K562 (cell line): ENCODE results near the gene DIP2C. TPM values are rescaled to one million over a fixed set of nuclear protein-coding genes. Genes with fewer than 3 reads are reported as not detected.

Experiments used
- ATF1 ChIP-seq, 2 experiments: fragments of 450-650 bp in 1 of 2; IDR thresholded peaks; 2 replicates each; pipeline ENCODE4 v1.6.1; 2016; ENCODE audit warnings: missing compliant biosample characterization in 1 of 2, missing genetic modification characterization in 1 of 2
- polyA plus RNA-seq, 8 experiments: library from polyadenylated mRNA; depleted of rRNA in 4 of 8; stranded (reverse) in 5 of 8; unstranded in 3 of 8; fragments of >200 nt; fragmentation: Nextera tagmentation in 2 of 8; fragmentation: Illumina TruSeq in 1 of 8; extraction: Ambion mirVana in 2 of 8; extraction: Trizol in 1 of 8; gene quantifications; 2 replicates each; pipeline versions ENCODE4 v1.2.1 to v1.2.3, GENCODE V29; 2011 to 2014; ENCODE audit warnings: inconsistent platforms in 1 of 8, missing spikeins in 1 of 8
- total RNA-seq, 7 experiments: library from RNA; depleted of rRNA in 6 of 7; stranded (reverse); fragments of >200 nt in 6 of 7; fragmentation: Illumina TruSeq in 2 of 7; extraction: Trizol in 2 of 7; gene quantifications; 2 replicates each; pipeline versions ENCODE4 v1.2.1 to v1.2.3, GENCODE V29; 2011 to 2021; ENCODE audit warnings: low replicate concordance in 1 of 7
- TF ChIP-seq, protein P1 (sequence below): fragments of 200-600 bp; sonication (generic); IDR thresholded peaks from one replicate; pipeline ENCODE4 v1.6.1; 2012; ENCODE audit warnings: mild to moderate bottlenecking, low read depth, low read length, inconsistent platforms
- TF ChIP-seq, protein P2 (sequence below), 2 experiments: fragments of 450-650 bp in 1 of 2; sonication (generic) in 1 of 2; formaldehyde crosslinking in 1 of 2; IDR thresholded peaks; 2 replicates each; pipeline versions ENCODE4 v1.7.1 to v1.9.0; 2016 to 2022; ENCODE audit warnings: inconsistent platforms in 1 of 2, mild to moderate bottlenecking in 1 of 2, missing genetic modification reagents in 1 of 2
- TF ChIP-seq, protein P3 (sequence below): fragments of 450-650 bp; formaldehyde crosslinking; IDR thresholded peaks from 2 replicates; pipeline ENCODE4 v1.4.0; 2020; ENCODE audit warnings: mild to moderate bottlenecking

DIP2C gene
- total and polyA plus RNA-seq, 9 of the 15 experiments (the other 6 are each of a cell fraction or from before 2014, with no cell fraction given), result 0.01 TPM; not detected in 8

DNA sequence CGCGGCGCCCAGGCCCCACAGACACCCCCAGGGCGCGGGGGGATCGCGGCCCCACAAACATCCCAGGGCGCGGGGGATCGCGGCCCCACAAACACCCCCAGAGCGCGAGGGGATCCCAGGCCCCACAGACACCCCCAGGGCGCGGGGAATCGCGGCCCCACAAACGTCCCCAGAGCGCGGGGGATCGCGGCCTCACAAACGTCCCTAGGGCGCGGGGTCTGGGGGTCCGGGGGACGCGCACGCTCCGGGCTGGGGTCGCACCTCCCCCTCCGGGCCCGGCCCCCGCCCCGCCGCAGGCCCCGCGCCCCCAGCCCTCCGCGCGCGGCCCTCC, 382 bp downstream of the DIP2C start (continued):
- TF ChIP-seq, protein P1, sequence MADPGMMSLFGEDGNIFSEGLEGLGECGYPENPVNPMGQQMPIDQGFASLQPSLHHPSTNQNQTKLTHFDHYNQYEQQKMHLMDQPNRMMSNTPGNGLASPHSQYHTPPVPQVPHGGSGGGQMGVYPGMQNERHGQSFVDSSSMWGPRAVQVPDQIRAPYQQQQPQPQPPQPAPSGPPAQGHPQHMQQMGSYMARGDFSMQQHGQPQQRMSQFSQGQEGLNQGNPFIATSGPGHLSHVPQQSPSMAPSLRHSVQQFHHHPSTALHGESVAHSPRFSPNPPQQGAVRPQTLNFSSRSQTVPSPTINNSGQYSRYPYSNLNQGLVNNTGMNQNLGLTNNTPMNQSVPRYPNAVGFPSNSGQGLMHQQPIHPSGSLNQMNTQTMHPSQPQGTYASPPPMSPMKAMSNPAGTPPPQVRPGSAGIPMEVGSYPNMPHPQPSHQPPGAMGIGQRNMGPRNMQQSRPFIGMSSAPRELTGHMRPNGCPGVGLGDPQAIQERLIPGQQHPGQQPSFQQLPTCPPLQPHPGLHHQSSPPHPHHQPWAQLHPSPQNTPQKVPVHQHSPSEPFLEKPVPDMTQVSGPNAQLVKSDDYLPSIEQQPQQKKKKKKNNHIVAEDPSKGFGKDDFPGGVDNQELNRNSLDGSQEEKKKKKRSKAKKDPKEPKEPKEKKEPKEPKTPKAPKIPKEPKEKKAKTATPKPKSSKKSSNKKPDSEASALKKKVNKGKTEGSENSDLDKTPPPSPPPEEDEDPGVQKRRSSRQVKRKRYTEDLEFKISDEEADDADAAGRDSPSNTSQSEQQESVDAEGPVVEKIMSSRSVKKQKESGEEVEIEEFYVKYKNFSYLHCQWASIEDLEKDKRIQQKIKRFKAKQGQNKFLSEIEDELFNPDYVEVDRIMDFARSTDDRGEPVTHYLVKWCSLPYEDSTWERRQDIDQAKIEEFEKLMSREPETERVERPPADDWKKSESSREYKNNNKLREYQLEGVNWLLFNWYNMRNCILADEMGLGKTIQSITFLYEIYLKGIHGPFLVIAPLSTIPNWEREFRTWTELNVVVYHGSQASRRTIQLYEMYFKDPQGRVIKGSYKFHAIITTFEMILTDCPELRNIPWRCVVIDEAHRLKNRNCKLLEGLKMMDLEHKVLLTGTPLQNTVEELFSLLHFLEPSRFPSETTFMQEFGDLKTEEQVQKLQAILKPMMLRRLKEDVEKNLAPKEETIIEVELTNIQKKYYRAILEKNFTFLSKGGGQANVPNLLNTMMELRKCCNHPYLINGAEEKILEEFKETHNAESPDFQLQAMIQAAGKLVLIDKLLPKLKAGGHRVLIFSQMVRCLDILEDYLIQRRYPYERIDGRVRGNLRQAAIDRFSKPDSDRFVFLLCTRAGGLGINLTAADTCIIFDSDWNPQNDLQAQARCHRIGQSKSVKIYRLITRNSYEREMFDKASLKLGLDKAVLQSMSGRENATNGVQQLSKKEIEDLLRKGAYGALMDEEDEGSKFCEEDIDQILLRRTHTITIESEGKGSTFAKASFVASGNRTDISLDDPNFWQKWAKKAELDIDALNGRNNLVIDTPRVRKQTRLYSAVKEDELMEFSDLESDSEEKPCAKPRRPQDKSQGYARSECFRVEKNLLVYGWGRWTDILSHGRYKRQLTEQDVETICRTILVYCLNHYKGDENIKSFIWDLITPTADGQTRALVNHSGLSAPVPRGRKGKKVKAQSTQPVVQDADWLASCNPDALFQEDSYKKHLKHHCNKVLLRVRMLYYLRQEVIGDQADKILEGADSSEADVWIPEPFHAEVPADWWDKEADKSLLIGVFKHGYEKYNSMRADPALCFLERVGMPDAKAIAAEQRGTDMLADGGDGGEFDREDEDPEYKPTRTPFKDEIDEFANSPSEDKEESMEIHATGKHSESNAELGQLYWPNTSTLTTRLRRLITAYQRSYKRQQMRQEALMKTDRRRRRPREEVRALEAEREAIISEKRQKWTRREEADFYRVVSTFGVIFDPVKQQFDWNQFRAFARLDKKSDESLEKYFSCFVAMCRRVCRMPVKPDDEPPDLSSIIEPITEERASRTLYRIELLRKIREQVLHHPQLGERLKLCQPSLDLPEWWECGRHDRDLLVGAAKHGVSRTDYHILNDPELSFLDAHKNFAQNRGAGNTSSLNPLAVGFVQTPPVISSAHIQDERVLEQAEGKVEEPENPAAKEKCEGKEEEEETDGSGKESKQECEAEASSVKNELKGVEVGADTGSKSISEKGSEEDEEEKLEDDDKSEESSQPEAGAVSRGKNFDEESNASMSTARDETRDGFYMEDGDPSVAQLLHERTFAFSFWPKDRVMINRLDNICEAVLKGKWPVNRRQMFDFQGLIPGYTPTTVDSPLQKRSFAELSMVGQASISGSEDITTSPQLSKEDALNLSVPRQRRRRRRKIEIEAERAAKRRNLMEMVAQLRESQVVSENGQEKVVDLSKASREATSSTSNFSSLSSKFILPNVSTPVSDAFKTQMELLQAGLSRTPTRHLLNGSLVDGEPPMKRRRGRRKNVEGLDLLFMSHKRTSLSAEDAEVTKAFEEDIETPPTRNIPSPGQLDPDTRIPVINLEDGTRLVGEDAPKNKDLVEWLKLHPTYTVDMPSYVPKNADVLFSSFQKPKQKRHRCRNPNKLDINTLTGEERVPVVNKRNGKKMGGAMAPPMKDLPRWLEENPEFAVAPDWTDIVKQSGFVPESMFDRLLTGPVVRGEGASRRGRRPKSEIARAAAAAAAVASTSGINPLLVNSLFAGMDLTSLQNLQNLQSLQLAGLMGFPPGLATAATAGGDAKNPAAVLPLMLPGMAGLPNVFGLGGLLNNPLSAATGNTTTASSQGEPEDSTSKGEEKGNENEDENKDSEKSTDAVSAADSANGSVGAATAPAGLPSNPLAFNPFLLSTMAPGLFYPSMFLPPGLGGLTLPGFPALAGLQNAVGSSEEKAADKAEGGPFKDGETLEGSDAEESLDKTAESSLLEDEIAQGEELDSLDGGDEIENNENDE, result no peak
- TF ChIP-seq, protein P2, sequence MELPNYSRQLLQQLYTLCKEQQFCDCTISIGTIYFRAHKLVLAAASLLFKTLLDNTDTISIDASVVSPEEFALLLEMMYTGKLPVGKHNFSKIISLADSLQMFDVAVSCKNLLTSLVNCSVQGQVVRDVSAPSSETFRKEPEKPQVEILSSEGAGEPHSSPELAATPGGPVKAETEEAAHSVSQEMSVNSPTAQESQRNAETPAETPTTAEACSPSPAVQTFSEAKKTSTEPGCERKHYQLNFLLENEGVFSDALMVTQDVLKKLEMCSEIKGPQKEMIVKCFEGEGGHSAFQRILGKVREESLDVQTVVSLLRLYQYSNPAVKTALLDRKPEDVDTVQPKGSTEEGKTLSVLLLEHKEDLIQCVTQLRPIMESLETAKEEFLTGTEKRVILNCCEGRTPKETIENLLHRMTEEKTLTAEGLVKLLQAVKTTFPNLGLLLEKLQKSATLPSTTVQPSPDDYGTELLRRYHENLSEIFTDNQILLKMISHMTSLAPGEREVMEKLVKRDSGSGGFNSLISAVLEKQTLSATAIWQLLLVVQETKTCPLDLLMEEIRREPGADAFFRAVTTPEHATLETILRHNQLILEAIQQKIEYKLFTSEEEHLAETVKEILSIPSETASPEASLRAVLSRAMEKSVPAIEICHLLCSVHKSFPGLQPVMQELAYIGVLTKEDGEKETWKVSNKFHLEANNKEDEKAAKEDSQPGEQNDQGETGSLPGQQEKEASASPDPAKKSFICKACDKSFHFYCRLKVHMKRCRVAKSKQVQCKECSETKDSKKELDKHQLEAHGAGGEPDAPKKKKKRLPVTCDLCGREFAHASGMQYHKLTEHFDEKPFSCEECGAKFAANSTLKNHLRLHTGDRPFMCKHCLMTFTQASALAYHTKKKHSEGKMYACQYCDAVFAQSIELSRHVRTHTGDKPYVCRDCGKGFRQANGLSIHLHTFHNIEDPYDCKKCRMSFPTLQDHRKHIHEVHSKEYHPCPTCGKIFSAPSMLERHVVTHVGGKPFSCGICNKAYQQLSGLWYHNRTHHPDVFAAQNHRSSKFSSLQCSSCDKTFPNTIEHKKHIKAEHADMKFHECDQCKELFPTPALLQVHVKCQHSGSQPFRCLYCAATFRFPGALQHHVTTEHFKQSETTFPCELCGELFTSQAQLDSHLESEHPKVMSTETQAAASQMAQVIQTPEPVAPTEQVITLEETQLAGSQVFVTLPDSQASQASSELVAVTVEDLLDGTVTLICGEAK (IDR thresholded peaks at IDR 0.05), result no peak
- TF ChIP-seq, protein P2 (CRISPR knock-in tag; IDR thresholded peaks at IDR 0.05), result no peak
- TF ChIP-seq ATF1 (CRISPR knock-in tag; IDR thresholded peaks at IDR 0.05), result no peak
- no peak for TF ChIP-seq ATF1 (tag; IDR thresholded peaks at IDR 0.05)
- TF ChIP-seq, protein P3, sequence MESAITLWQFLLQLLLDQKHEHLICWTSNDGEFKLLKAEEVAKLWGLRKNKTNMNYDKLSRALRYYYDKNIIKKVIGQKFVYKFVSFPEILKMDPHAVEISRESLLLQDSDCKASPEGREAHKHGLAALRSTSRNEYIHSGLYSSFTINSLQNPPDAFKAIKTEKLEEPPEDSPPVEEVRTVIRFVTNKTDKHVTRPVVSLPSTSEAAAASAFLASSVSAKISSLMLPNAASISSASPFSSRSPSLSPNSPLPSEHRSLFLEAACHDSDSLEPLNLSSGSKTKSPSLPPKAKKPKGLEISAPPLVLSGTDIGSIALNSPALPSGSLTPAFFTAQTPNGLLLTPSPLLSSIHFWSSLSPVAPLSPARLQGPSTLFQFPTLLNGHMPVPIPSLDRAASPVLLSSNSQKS, result no peak
